GM04504 (cell line): ENCODE measurements around the gene ZNF200.

Experiments used
- DNase-seq: peaks from one replicate; pipeline ENCODE4 v3.0.0-alpha.2; 2012; ENCODE audit warnings: low read depth

Gene ZNF200

DNA sequence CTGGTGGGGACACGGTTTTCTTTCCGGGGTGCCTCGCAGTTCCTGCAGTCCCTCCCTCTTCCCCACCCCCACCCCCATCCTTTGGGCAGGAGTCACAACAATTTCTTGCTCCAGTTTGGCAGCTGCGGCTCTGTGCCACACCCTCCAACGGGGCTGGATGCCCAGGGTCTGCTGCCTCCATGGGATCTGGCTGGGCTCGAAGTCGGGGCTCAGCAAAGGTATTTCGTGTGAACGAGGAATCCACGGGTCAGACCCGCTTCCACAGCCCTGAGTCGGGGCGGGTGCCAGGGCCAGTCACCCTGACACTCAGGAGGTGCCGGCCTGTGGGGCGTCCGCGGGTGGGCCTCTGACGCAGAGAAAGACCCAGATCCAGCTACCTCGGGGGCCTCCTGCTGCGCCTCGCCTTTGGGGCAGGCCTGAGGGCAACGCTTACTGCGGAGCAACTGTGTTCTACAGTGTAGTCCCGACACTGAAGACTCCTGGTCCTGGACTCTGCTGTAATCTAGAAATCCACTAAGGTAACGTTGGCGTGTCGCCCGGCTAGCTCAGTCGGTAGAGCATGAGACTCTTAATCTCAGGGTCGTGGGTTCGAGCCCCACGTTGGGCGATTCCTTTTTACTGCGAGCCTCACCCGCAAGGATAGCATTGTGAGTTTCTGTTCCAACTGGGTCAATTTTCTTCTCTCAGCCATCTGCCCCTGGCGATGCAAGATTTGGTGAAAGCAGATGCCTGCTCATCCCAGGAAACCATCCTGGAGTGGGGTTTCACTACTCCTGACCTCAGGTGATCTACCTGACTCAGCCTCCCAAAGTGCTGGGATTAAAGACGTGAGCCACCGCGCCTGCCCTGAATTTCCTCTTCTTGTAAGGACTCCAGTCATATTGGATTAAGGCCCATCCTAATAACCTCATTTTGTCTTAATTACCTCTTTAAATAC is 59.5 kb downstream of the ZNF200 start:
- no peak for DNase-seq

- no peak for DNase-seq
These were observed 60.3 kb downstream of the ZNF200 start for GRCh38 chr16:3174618-3175148.

- no peak for DNase-seq
These were observed 60.9 kb downstream of the ZNF200 start for GRCh38 chr16:3173892-3174617.
